Measurements from ENCODE around the gene D2HGDH.

Gene D2HGDH

GRCh38 chr2:241728000-241728399, 6.4 kb upstream of the D2HGDH start:
- no peak for DNase-seq (ENCODE audit: insufficient read length)
- FAIRE-seq: no peak
- no peak for TF ChIP-seq TAF1 (IDR thresholded peaks at IDR 0.05; ENCODE audit: borderline replicate concordance, low read depth, low read length)
- TF ChIP-seq POLR2A (IDR thresholded peaks at IDR 0.05; ENCODE audit: low read depth, low read length): no peak
- TF ChIP-seq POLR2AphosphoS5 (IDR thresholded peaks at IDR 0.05; ENCODE audit: low read depth, low read length): no peak

DNA sequence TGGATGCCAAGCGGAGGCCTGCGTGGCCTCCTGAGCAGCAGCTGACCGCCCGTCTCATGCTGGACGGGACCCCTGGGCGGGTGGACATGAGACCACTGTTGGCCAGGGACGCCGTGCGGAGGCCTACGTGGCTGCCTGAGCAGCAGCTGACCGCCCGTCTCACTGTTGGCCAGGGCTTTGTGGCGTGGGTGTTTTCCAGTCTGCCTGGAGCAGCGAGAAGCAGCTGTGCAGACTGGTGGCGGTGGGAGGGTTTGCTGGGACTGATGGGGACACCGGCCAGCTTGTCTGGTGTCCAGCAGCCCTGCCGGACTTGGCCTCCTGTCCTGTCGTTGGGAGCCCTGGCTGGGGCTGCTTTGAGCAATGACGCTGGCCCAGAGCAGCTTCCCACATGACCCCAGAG, 5.8 kb upstream of the D2HGDH start:
- TF ChIP-seq POLR2A (IDR thresholded peaks at IDR 0.05; ENCODE audit: low read depth, low read length): no peak
- TF ChIP-seq POLR2AphosphoS5 (IDR thresholded peaks at IDR 0.05; ENCODE audit: low read depth, low read length): no peak
- TF ChIP-seq TAF1 (IDR thresholded peaks at IDR 0.05; ENCODE audit: borderline replicate concordance, low read depth, low read length): no peak
- FAIRE-seq (no peak), DNase-seq (ENCODE audit: insufficient read length) (no peak)

GRCh38 chr2:241729868-241730267, 4.6 kb upstream of the D2HGDH start:
- FAIRE-seq: no peak
- DNase-seq (ENCODE audit: insufficient read length): no peak

DNA sequence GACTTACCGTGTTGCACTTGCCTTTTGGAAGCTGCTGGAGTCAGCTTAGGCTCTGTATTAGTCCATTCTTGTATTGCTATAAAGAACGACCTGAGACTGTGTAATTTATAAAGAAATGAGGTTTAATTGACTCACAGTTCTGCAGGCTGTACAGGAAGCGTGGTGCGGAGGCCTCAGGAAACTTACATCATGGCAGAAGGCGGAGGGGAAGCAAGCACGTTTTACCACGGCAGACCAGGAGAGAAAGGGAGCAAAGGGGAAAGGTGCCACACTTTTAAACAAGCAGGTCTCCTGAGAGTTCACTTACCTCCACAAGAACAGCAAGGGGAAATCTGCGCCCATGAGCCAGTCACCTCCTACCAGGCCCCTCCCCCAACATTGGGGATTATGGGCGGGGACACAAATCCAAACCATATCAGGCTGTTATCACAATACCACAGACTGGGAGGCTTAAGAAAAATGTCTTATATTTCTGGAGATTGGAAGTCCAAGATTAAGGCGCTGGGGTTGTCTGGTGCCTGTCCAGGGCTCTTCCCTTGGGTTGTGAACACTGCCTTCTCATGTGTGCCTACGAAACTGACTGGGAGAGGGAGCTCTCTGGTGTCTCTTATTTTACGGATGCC, 3.6 kb upstream of the D2HGDH start:
- no peak for TF ChIP-seq POLR2AphosphoS5 (IDR thresholded peaks at IDR 0.05; ENCODE audit: low read depth, low read length)
- no peak for TF ChIP-seq POLR2A (IDR thresholded peaks at IDR 0.05; ENCODE audit: low read depth, low read length)
- TF ChIP-seq TAF1 (IDR thresholded peaks at IDR 0.05; ENCODE audit: borderline replicate concordance, low read depth, low read length): no peak
- DNase-seq (ENCODE audit: insufficient read length) (no peak), FAIRE-seq (no peak)

More at GRCh38 chr2:241729868-241730267, 4.6 kb upstream of the D2HGDH start:
- TF ChIP-seq POLR2AphosphoS5 (IDR thresholded peaks at IDR 0.05; ENCODE audit: low read depth, low read length) (no peak), TAF1 (IDR thresholded peaks at IDR 0.05; ENCODE audit: borderline replicate concordance, low read depth, low read length) (no peak), POLR2A (IDR thresholded peaks at IDR 0.05; ENCODE audit: low read depth, low read length) (no peak)

- FAIRE-seq (peak; percentile 48), DNase-seq (ENCODE audit: insufficient read length) (peak; percentile 10)
Observed at GRCh38 chr2:241732513-241733186, 1.8 kb upstream of the D2HGDH start.

DNA sequence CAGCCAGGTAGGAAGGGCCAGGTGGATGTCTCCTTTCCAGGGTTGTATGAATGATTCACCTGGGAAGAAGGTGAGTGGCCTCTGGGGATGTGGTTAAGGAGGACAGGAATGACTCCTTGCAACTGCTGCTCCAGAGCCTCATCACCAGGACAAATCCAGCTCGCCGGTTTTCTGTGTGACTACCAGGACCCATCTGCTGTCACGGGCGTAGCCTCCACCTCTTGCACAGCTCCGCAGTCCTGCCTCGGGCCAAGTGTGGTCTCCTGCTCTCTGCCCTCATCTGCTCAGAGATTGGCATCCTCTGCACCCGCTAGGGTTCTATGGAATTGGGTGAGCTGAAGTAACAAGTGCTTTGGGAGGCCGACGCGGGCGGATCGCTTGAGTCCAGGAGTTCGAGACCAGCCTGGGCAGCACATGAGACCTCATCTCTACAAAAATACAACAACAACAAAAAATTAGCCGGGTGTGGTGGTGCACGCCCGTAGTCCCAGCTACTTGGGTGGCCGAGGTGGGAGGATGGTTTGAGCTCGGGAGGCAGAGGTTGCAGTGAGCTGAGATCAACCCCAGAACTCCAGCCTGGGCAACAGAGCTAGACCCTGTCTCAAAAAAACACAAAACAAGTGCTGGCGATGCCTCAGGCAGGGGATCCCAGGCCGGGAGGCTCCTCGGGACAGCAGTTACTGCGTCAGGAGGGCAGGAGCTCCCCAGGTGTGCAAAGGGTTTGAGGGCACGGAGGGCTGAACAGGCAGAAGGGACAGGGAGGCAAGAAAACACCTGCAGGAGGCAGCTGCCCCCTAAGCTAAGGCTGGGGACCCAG, 831 bp upstream of the D2HGDH start:
- TF ChIP-seq POLR2AphosphoS5 (IDR thresholded peaks at IDR 0.05; ENCODE audit: low read depth, low read length): no peak
- no peak for TF ChIP-seq TAF1 (IDR thresholded peaks at IDR 0.05; ENCODE audit: borderline replicate concordance, low read depth, low read length)
- no peak for TF ChIP-seq POLR2A (IDR thresholded peaks at IDR 0.05; ENCODE audit: low read depth, low read length)
- FAIRE-seq (peak; percentile 70), DNase-seq (ENCODE audit: insufficient read length) (no peak)

- FAIRE-seq: no peak
- no peak for TF ChIP-seq POLR2A (IDR thresholded peaks at IDR 0.05; ENCODE audit: low read depth, low read length)
- TF ChIP-seq TAF1 (IDR thresholded peaks at IDR 0.05; ENCODE audit: borderline replicate concordance, low read depth, low read length): no peak
- TF ChIP-seq POLR2AphosphoS5 (IDR thresholded peaks at IDR 0.05; ENCODE audit: low read depth, low read length): no peak
- DNase-seq (ENCODE audit: insufficient read length): no peak
Observed at GRCh38 chr2:241734208-241734466, 293 bp upstream of the D2HGDH start.

DNA sequence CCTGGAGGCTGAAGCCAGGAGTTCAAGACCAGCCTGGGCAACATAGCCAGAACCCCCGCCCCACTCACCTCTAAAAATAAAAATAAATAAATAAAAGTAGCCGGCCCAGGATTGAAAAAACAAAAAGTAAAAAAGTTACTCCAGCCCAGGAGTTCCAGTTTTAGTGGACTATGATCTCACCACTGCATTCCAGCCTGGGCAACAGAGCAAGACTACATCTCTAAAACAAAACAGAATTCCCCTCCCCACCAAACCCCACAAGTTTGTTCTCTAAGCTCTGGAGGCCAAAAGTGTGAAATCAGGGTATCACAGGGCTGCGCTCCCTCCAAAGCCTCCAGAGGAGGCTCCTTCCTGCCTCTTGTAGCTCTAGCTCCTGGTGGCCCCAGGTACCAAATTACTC, 1.7 kb downstream of the D2HGDH start:
- DNase-seq (ENCODE audit: insufficient read length) (no peak), FAIRE-seq (no peak)
- TF ChIP-seq POLR2AphosphoS5 (IDR thresholded peaks at IDR 0.05; ENCODE audit: low read depth, low read length): no peak

GRCh38 chr2:241738040-241738686, 3.7 kb downstream of the D2HGDH start:
- TF ChIP-seq POLR2A (IDR thresholded peaks at IDR 0.05; ENCODE audit: low read depth, low read length) (no peak), TAF1 (IDR thresholded peaks at IDR 0.05; ENCODE audit: borderline replicate concordance, low read depth, low read length) (no peak), POLR2AphosphoS5 (IDR thresholded peaks at IDR 0.05; ENCODE audit: low read depth, low read length) (no peak)
- no peak for FAIRE-seq

DNA sequence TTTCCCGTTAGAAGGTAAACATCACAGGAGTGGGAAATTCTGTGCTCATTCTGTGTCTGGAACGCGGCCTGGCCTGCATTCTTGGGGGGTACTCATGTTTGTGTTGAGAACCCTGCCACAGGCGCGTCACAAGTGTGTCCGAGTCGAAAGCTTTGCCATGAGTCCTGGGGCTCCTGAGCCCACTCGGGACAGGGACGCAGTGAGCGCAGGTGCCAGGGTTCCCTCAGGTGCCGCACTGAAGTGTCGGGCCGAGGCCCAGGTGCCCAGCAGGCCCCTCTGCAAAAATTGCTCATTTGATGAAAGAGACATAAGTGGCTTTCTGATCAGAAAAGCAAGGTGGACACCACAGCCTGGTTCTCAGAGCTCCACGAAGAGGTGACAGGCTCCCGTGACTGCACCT, 4.7 kb downstream of the D2HGDH start:
- FAIRE-seq: no peak
- TF ChIP-seq POLR2A (IDR thresholded peaks at IDR 0.05; ENCODE audit: low read depth, low read length) (no peak), TAF1 (IDR thresholded peaks at IDR 0.05; ENCODE audit: borderline replicate concordance, low read depth, low read length) (no peak), POLR2AphosphoS5 (IDR thresholded peaks at IDR 0.05; ENCODE audit: low read depth, low read length) (no peak)
- DNase-seq (ENCODE audit: insufficient read length): no peak

More at GRCh38 chr2:241738040-241738686, 3.7 kb downstream of the D2HGDH start:
- DNase-seq (ENCODE audit: insufficient read length): no peak

DNA sequence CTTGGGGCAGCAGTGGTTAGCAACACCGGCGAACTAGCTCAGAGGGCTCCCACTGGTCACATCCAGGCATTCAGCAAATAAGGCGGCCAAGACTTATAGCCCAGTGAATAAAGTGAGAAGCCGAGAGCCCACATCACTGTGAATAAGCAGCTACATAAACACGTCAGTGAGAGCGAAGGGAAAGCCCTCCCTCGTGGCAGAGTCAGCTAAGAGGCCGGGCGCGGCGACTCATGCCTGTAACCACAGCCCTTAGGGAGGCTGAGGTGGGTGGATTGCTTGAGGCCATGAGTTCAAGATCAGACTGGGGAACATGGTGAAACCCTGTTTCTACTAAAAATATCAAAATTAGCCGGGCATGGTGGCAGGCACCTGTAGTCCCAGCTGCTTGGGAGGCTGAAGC, 5.2 kb downstream of the D2HGDH start:
- TF ChIP-seq TAF1 (IDR thresholded peaks at IDR 0.05; ENCODE audit: borderline replicate concordance, low read depth, low read length): no peak
- no peak for TF ChIP-seq POLR2A (IDR thresholded peaks at IDR 0.05; ENCODE audit: low read depth, low read length)
- TF ChIP-seq POLR2AphosphoS5 (IDR thresholded peaks at IDR 0.05; ENCODE audit: low read depth, low read length): no peak
- DNase-seq (ENCODE audit: insufficient read length) (no peak), FAIRE-seq (peak; percentile 30)

- TF ChIP-seq POLR2A (IDR thresholded peaks at IDR 0.05; ENCODE audit: low read depth, low read length): no peak
- no peak for TF ChIP-seq POLR2AphosphoS5 (IDR thresholded peaks at IDR 0.05; ENCODE audit: low read depth, low read length)
- no peak for TF ChIP-seq TAF1 (IDR thresholded peaks at IDR 0.05; ENCODE audit: borderline replicate concordance, low read depth, low read length)
- no peak for DNase-seq (ENCODE audit: insufficient read length)
- FAIRE-seq: no peak
Observed at GRCh38 chr2:241741016-241741415, 6.6 kb downstream of the D2HGDH start.
